COLO668 (cell line): Measurements from ENCODE around the gene CCDC141.
"Not testable (repeated sequence)": the region's sequence is repeated elsewhere in the genome, so short reads cannot be mapped to it uniquely, and the experiment has no call there.

ENCODE experiments used
- DNase-seq: peaks from one replicate; lab custom pipeline; 2025; ENCODE audit not compliant: unreplicated experiment; lab: John Stamatoyannopoulos, UW

Gene CCDC141, protein sequence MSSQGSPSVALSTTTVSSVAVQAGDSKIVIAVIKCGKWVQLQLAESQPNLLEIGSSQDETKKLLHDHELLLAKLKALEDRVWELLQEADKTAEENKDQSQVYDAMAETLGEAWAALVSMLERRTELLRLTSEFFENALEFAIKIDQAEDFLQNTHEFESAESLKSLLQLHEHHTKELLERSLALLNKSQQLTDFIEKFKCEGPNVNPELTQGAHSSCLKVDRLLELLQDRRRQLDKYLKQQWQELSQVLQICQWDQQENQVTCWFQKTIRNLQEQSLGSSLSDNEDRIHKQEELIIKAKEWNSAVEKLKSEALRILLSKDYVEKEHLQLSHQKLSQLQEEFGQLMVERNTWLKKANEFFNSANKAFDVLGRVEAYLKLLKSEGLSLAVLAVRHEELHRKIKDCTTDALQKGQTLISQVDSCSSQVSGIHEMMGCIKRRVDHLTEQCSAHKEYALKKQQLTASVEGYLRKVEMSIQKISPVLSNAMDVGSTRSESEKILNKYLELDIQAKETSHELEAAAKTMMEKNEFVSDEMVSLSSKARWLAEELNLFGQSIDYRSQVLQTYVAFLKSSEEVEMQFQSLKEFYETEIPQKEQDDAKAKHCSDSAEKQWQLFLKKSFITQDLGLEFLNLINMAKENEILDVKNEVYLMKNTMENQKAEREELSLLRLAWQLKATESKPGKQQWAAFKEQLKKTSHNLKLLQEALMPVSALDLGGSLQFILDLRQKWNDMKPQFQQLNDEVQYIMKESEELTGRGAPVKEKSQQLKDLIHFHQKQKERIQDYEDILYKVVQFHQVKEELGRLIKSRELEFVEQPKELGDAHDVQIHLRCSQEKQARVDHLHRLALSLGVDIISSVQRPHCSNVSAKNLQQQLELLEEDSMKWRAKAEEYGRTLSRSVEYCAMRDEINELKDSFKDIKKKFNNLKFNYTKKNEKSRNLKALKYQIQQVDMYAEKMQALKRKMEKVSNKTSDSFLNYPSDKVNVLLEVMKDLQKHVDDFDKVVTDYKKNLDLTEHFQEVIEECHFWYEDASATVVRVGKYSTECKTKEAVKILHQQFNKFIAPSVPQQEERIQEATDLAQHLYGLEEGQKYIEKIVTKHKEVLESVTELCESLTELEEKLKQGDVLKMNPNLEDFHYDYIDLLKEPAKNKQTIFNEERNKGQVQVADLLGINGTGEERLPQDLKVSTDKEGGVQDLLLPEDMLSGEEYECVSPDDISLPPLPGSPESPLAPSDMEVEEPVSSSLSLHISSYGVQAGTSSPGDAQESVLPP (N-terminal part only)

GRCh38 chr2:179049546-179050311 lies at the start of gene CCDC141:
TSS of gene CCDC141 (minus strand) at chr2:179050137. CDS start at chr2:179049941, 196 bp downstream.
- no peak for DNase-seq

DNA sequence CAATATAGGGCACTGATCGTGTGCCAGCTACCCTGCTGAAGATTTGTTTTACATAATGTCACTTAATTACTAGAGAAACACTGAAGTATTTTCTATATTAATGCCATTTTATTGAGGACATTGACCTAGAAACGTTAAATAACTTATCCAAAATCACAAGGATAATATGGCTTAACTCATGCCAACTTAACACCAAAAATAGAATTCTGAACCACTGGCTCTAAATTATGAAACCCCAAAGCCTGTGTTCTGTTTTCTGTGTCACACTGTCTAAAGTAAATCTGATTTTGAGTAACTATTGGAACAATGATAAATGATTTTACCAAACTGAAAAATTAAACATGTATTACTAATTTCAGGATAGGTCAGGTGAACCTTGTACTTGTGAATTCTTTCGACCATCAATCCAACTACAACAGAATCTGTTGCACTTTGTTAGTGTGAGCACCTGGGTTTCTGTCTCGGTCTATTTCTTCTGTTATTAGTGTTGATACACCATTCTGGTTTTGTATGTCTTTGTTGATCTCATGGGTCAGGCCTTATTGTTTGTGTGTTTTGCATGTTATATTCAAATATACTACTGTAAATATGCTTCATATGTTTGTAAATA lies 48.2 kb upstream of the CCDC141 start:
- no peak for DNase-seq

GRCh38 chr2:179097131-179097530 lies 47.2 kb upstream of the CCDC141 start:
- DNase-seq: no peak

- DNase-seq: peak; percentile 90
These were observed 46.2 kb upstream of the CCDC141 start for GRCh38 chr2:179096090-179096489.

DNA sequence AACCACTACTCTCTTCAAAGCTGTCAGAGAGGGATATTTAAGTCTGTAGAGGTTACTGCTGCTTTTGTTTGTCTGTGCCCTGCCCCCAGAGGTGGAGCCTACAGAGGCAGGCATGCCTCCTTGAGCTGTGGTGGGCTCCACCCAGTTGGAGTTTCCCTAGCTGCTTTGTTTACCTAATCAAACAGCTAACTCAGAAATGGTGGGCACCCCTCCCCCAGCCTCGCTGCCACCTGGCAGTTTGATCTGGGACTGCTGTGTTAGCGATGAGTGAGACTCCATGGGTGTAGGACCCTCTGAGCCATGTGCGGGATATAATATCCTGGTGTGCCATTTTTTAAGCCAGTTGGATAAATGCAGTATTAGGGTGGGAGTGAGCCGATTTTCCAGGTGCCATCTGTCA lies 43.0 kb upstream of the CCDC141 start:
- DNase-seq: peak; percentile 23

DNA sequence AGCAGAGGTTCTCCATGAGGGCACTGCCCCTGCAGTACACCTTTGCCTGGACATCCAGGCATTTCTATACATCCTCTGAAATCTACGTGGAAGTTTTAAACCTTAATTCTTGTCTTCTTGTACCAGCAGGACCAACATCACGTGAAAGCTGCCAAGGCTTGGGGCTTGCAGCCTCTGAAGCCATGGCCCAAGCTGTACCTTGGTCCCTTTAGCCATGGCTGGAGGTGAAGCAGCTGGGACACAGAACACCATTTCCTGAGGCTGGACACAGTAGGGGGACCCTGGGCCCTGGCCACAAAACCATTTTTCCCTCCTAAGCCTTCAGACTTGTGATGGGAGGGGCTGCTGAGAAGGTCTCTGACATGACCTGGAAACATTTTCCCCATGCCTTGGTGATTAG lies 32.8 kb upstream of the CCDC141 start:
- DNase-seq: no peak

GRCh38 chr2:179081954-179082353 lies 32.0 kb upstream of the CCDC141 start:
- DNase-seq: no peak

- no peak for DNase-seq
These were observed 22.6 kb upstream of the CCDC141 start for GRCh38 chr2:179072527-179072926.

GRCh38 chr2:179071810-179072355 lies 21.9 kb upstream of the CCDC141 start:
- DNase-seq: no peak

- DNase-seq: no peak
These were observed 21.0 kb upstream of the CCDC141 start for GRCh38 chr2:179070895-179071294.

DNA sequence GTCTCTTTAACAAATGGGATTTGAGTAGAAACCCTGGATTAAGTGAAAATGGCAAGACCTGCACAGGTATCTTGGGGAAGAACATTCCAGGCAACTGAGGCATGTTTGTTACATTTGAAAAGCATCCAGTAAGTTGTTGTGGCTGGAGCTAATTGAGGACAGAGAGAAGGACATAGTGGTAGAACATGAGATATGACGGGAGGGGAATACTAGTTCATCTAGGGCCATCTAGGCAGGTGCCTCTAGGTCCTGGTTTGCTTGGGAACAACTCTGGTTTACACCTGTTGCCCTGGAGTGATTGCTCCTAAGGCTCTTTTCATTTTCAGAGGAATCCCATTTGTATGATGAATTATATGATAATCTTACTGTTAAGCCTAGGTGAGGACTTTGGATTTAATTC lies 19.7 kb upstream of the CCDC141 start:
- no peak for DNase-seq

DNA sequence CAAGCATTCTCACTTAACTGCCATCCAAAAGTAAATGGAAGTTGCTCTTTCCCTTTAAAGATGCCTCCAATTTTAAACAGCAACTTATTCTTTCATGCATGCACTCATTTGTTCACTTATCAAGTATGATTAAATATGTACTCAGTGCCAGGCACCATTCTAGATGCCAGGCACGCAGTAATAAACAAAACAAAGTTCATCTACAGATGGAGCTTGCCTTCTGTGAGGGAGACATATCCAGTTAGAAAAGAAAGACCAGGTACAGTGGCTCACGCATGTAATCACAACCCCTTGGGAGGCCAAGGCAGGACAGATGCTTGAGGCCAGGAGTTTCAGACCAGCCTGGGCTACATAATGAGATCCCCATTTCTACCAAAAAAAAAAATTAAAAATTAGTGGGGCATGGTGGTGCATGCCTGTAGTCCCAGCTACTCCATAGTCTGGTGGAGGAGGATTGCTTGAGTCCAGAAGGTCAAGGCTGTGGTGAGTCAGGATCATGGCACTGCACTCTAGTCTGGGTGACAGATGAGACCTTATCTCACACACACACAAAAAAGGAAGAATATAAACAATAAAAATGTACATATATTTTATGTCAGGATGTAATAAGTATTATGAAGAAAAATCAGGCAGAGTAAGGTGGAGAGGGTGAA lies 19.2 kb upstream of the CCDC141 start:
- DNase-seq: no peak

DNA sequence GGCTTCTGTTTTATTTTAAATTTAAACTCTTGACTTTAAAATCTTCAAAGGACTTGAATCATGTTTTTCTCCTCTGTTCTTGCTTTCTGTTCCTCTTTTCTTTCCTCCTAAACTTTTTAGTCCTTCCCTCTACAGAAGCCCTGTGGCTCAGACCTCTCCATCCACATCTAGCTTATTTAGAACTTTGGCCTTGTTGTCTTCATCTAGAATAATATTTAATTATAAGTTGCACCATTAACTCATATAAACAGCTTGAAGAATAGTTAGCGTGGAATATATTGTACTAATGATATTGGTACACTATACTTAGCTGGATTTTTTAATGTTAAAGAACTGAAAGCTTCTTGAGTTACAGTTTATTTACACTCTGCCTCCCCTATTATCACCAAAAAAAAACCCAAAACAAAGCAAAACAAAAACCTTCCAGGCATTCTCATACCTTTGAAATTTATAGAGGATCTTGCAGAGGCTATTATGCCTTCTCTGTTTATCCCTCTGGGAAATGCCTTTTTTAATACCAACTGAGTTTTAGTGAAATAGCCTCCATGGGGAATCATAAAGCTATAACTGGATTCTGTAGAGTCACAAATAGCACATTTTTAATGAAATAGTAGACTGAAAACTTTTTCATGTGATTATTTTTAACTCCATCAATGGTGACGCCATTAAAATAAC lies 9.2 kb upstream of the CCDC141 start:
- DNase-seq: no peak

GRCh38 chr2:179057737-179058136 lies 7.8 kb upstream of the CCDC141 start:
- no peak for DNase-seq

GRCh38 chr2:179053568-179053967 lies 3.6 kb upstream of the CCDC141 start:
- DNase-seq: not testable (repeated sequence)

- DNase-seq: no peak
These were observed 1.3 kb upstream of the CCDC141 start for GRCh38 chr2:179051250-179051649.

- DNase-seq: no peak
These were observed 818 bp upstream of the CCDC141 start for GRCh38 chr2:179050755-179051154.

- no peak for DNase-seq
These were observed 763 bp downstream of the CCDC141 start for GRCh38 chr2:179049203-179049545.

DNA sequence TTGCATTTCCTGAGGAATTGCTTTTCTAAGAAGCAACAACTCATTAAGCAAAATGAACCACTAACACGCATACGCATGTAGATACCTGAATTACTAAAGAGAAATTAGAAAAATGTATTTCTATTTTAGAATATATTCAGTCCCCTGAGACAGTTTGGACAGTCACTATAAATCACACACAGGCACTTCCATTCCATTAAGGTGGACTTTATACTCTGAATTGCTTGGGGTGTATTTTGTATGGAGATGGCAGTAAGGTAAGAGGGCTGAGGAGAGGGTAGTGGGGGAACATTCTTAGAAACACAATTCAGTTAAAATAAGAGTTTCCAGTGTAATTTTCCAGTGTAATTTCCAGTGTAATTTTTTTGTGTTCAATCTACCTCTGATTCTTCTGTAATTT lies 1.8 kb downstream of the CCDC141 start:
- DNase-seq: no peak
